SK-N-SH (cell line): Measurements from ENCODE around the gene ATP2B2. TPM values are rescaled to one million over a fixed set of nuclear protein-coding genes. Genes with fewer than 3 reads are reported as not detected.

Source experiments
- CTCF ChIA-PET: fragments of 300-600, 350-600 bp; formaldehyde crosslinking; extraction: SDS; loops from one replicate; lab custom pipeline; 2021; lab: Yijun Ruan, JAX
- POLR2A ChIA-PET: fragments of 350-600 bp; sonication (Branson Sonifier 250); formaldehyde crosslinking; extraction: SDS; loops from one replicate; lab custom pipeline; 2020; ENCODE audit warnings: antibody characterized with exemption, inconsistent platforms; lab: Yijun Ruan, JAX
- DNase-seq: peaks from one replicate; pipeline ENCODE4 v3.0.0; 2012
- H2AFZ ChIP-seq: fragments of 200-600 bp; sonication (generic); 2 replicates; pipeline ENCODE4 v1.8.1; 2016; ENCODE audit warnings: antibody characterized with exemption, mild to moderate bottlenecking, low read depth
- H3F3A ChIP-seq: fragments of 200-600 bp; sonication (generic); replicated peaks from 2 replicates; pipeline ENCODE3; 2016; ENCODE audit warnings: antibody characterized with exemption, mild to moderate bottlenecking; ENCODE audit not compliant: insufficient read depth
- H3K27ac ChIP-seq, 2 experiments: fragments of 200-500 bp in 1 of 2; fragments of 200-600 bp in 1 of 2; sonication (Bioruptor generic) in 1 of 2; sonication (generic), shearing (Covaris generic) in 1 of 2; 2 replicates each; pipeline versions ENCODE4 v1.5.1 to v1.6.1; 2014 to 2016; ENCODE audit warnings: low read depth in 2 of 2, inconsistent platforms in 1 of 2, low read length in 1 of 2, mild to moderate bottlenecking in 1 of 2, mixed read lengths in 1 of 2
- H3K27me3 ChIP-seq: fragments of 200-600 bp; sonication (generic), shearing (Covaris generic); 2 replicates; pipeline ENCODE4 v1.6.1; 2016; ENCODE audit warnings: mixed run types; ENCODE audit not compliant: insufficient read depth
- H3K36me3 ChIP-seq, 2 experiments: fragments of 200-500 bp in 1 of 2; fragments of 200-600 bp in 1 of 2; sonication (Bioruptor generic) in 1 of 2; sonication (generic) in 1 of 2; replicated peaks in 1 of 2; 2 replicates each; pipeline versions ENCODE3 to v1.5.1; 2014 to 2016; ENCODE audit warnings: low read length in 1 of 2, mild to moderate bottlenecking in 1 of 2; ENCODE audit not compliant: insufficient read depth in 2 of 2, control insufficient read depth in 1 of 2
- H3K4me1 ChIP-seq, 2 experiments: fragments of 200-500 bp in 1 of 2; fragments of 200-600 bp in 1 of 2; sonication (Bioruptor generic) in 1 of 2; sonication (generic), shearing (Covaris generic) in 1 of 2; 2 replicates each; pipeline versions ENCODE4 v1.5.1 to v1.6.1; 2014 to 2016; ENCODE audit warnings: low read depth in 1 of 2, low read length in 1 of 2, mixed run types in 1 of 2; ENCODE audit not compliant: insufficient read depth in 2 of 2, control insufficient read depth in 1 of 2
- H3K4me2 ChIP-seq: fragments of 200-600 bp; sonication (generic), shearing (Covaris generic); 2 replicates; pipeline ENCODE4 v1.6.1; 2017; ENCODE audit warnings: mixed run types
- H3K4me3 ChIP-seq, 2 experiments: fragments of 200-500 bp in 1 of 2; fragments of 200-600 bp in 1 of 2; sonication (Bioruptor generic) in 1 of 2; sonication (generic), shearing (Covaris generic) in 1 of 2; 2 replicates each; pipeline versions ENCODE4 v1.5.1 to v1.8.1; 2014 to 2016; ENCODE audit warnings: low read depth in 2 of 2, inconsistent platforms in 1 of 2, low read length in 1 of 2, mild to moderate bottlenecking in 1 of 2, mixed read lengths in 1 of 2, moderate library complexity in 1 of 2
- H3K79me2 ChIP-seq: fragments of 200-600 bp; sonication (generic); 2 replicates; pipeline ENCODE4 v1.8.1; 2017; ENCODE audit warnings: mild to moderate bottlenecking; ENCODE audit not compliant: insufficient read depth
- H3K9ac ChIP-seq: fragments of 200-600 bp; sonication (generic); 2 replicates; pipeline ENCODE4 v1.6.1; 2017; ENCODE audit warnings: mixed run types
- H3K9me2 ChIP-seq: fragments of 200-600 bp; sonication (generic); 2 replicates; pipeline ENCODE4 v1.6.1; 2017; ENCODE audit warnings: mixed run types
- H3K9me3 ChIP-seq: fragments of 200-600 bp; sonication (generic); 2 replicates; pipeline ENCODE4 v1.6.1; 2017; ENCODE audit warnings: mixed run types, mild to moderate bottlenecking, moderate library complexity
- H4K20me1 ChIP-seq: fragments of 200-600 bp; sonication (generic); 2 replicates; pipeline ENCODE4 v1.6.1; 2017; ENCODE audit warnings: mild to moderate bottlenecking, mixed run types; ENCODE audit not compliant: insufficient read depth
- ELF1 ChIP-seq: IDR thresholded peaks from 2 replicates; pipeline ENCODE4 v1.4.0; 2012
- EP300 ChIP-seq, 2 experiments: IDR thresholded peaks; 2 replicates each; pipeline versions ENCODE4 v1.4.0 to v1.6.1; 2012; ENCODE audit warnings: borderline replicate concordance in 1 of 2, low read depth in 1 of 2, low read length in 1 of 2
- EZH2phosphoT487 ChIP-seq: fragments of 200-600 bp; sonication (generic); IDR thresholded peaks from 2 replicates; pipeline ENCODE4 v1.6.1; 2017; ENCODE audit warnings: low read depth, mixed run types, mild to moderate bottlenecking, antibody characterized with exemption, moderate library complexity, borderline replicate concordance
- FOSL2 ChIP-seq: IDR thresholded peaks from 2 replicates; pipeline ENCODE4 v1.4.0; 2012; ENCODE audit warnings: low read depth, mild to moderate bottlenecking, moderate library complexity, borderline replicate concordance
- GABPA ChIP-seq: IDR thresholded peaks from 2 replicates; pipeline ENCODE4 v1.4.0; 2012; ENCODE audit warnings: low read depth, mild to moderate bottlenecking
- GATA2 ChIP-seq: sonication (generic); formaldehyde crosslinking; IDR thresholded peaks from 2 replicates; pipeline ENCODE4 v1.5.0; 2020; ENCODE audit warnings: mild to moderate bottlenecking, missing genetic modification reagents
- JUND ChIP-seq: IDR thresholded peaks from 2 replicates; pipeline ENCODE4 v1.4.0; 2012
- MXI1 ChIP-seq: IDR thresholded peaks from 2 replicates; pipeline ENCODE4 v1.6.1; 2012; ENCODE audit warnings: mild to moderate bottlenecking, low read depth, low read length, improper control_type of control experiment
- NFIC ChIP-seq: IDR thresholded peaks from 2 replicates; pipeline ENCODE4 v1.4.0; 2012; ENCODE audit warnings: borderline replicate concordance
- NRF1 ChIP-seq: IDR thresholded peaks from 2 replicates; pipeline ENCODE4 v1.6.1; 2012; ENCODE audit warnings: low read depth, mild to moderate bottlenecking, low read length
- POLR2AphosphoS5 ChIP-seq: IDR thresholded peaks from 2 replicates; pipeline ENCODE4 v1.6.1; 2012; ENCODE audit warnings: low read depth, low read length
- RCOR1 ChIP-seq: fragments of 150-350 bp; IDR thresholded peaks from 2 replicates; pipeline ENCODE4 v1.6.1; 2017; ENCODE audit warnings: antibody characterized with exemption, low read length
- SMC3 ChIP-seq: IDR thresholded peaks from 2 replicates; pipeline ENCODE4 v1.6.1; 2012; ENCODE audit warnings: low read depth, low read length, improper control_type of control experiment
- TAF1 ChIP-seq: IDR thresholded peaks from 2 replicates; pipeline ENCODE4 v1.6.1; 2012; ENCODE audit warnings: low read depth, mild to moderate bottlenecking, low read length, moderate library complexity, borderline replicate concordance
- TCF12 ChIP-seq: IDR thresholded peaks from 2 replicates; pipeline ENCODE4 v1.4.0; 2012
- YY1 ChIP-seq: IDR thresholded peaks from 2 replicates; pipeline ENCODE4 v1.4.0; 2012; ENCODE audit warnings: low read depth, mild to moderate bottlenecking
- WGBS: methylation state at CpG from one replicate; pipeline ENCODE4 v1.1.6; 2017; ENCODE audit warnings: low lambda C conversion rate; 5-methylcytosine and 5-hydroxymethylcytosine counted together
- polyA plus RNA-seq, 3 experiments: library from polyadenylated mRNA; depleted of rRNA; stranded (reverse); fragments of >200 nt; gene quantifications; 2 replicates each; pipeline ENCODE4 v1.2.3, GENCODE V29; 2012
- TF ChIP-seq, protein P1 (sequence below): IDR thresholded peaks from 2 replicates; pipeline ENCODE4 v1.4.0; 2012; ENCODE audit warnings: low read depth, borderline replicate concordance
- TF ChIP-seq, protein P2 (sequence below): fragments of 200-600 bp; sonication (generic); IDR thresholded peaks from 2 replicates; pipeline ENCODE4 v1.6.1; 2017; ENCODE audit warnings: antibody characterized with exemption, mild to moderate bottlenecking, moderate library complexity
- TF ChIP-seq, protein P3 (sequence below): fragments of 150-350 bp; IDR thresholded peaks from 2 replicates; pipeline ENCODE4 v1.6.1; 2016; ENCODE audit warnings: mild to moderate bottlenecking, low read depth, low read length
- TF ChIP-seq, protein P4 (sequence below): IDR thresholded peaks from 2 replicates; pipeline ENCODE4; 2012

Gene ATP2B2
- polyA plus RNA-seq, 1 of the 3 experiments (the other 2 are of a cell fraction) = 0.15 TPM

DNA sequence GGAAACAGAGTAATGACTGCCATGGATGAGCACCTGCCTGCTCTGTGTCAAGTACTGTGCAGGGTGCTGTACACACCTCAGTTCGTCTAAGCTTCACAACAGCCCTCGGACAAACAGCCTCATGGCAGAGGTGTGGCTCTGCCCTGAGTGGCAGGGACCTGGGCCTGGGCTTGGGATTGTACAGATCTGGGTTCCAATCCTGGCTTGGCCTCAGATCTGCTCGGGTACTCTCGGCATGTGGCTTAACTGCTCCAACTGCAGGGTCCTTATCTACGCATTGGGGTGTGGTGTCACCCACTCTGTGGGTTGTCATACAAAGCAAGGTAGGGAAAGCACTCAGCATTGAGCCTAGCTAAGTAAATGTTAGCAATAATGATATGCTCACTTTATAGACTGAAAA is 137.9 kb downstream of the ATP2B2 start:
- 100% methylated on average over 1 of the region's 5 CpGs for WGBS
- Histone ChIP-seq H3K4me3 (no peak overlapping the region), H3K4me1 (peaks cover 0 to 11% of the 10 kb centered on the region in 2 experiments; a peak in 2 of 4 replicates), H3K79me2 (no peaks in the 10 kb centered on the region), H3K36me3 (no peaks in the 10 kb centered on the region), H3K4me2 (no peak overlapping the region), H2AFZ (no peak overlapping the region), H3K9me3 (no peaks in the 10 kb centered on the region), H3K27ac (no peak overlapping the region), H4K20me1 (no peaks in the 10 kb centered on the region), H3K9me2 (no peaks in the 10 kb centered on the region), H3K9ac (no peak overlapping the region), H3K27me3 (no peaks in the 10 kb centered on the region; the same call in 1 of the 2 replicates), H3F3A (peaks cover 12% of the 10 kb centered on the region)
- POLR2A ChIA-PET = no interaction called here
- no peak for DNase-seq
- TF ChIP-seq ELF1 (no peak), GATA2 (CRISPR knock-in tag) (no peak), TAF1 (no peak), POLR2AphosphoS5 (no peak), YY1 (no peak), RCOR1 (no peak), GABPA (no peak), EZH2phosphoT487 (no peak), MXI1 (no peak), NRF1 (no peak), NFIC (no peak), SMC3 (no peak)
- TF ChIP-seq, protein P1, sequence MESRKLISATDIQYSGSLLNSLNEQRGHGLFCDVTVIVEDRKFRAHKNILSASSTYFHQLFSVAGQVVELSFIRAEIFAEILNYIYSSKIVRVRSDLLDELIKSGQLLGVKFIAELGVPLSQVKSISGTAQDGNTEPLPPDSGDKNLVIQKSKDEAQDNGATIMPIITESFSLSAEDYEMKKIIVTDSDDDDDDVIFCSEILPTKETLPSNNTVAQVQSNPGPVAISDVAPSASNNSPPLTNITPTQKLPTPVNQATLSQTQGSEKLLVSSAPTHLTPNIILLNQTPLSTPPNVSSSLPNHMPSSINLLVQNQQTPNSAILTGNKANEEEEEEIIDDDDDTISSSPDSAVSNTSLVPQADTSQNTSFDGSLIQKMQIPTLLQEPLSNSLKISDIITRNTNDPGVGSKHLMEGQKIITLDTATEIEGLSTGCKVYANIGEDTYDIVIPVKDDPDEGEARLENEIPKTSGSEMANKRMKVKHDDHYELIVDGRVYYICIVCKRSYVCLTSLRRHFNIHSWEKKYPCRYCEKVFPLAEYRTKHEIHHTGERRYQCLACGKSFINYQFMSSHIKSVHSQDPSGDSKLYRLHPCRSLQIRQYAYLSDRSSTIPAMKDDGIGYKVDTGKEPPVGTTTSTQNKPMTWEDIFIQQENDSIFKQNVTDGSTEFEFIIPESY = no peak
- TF ChIP-seq, protein P2, sequence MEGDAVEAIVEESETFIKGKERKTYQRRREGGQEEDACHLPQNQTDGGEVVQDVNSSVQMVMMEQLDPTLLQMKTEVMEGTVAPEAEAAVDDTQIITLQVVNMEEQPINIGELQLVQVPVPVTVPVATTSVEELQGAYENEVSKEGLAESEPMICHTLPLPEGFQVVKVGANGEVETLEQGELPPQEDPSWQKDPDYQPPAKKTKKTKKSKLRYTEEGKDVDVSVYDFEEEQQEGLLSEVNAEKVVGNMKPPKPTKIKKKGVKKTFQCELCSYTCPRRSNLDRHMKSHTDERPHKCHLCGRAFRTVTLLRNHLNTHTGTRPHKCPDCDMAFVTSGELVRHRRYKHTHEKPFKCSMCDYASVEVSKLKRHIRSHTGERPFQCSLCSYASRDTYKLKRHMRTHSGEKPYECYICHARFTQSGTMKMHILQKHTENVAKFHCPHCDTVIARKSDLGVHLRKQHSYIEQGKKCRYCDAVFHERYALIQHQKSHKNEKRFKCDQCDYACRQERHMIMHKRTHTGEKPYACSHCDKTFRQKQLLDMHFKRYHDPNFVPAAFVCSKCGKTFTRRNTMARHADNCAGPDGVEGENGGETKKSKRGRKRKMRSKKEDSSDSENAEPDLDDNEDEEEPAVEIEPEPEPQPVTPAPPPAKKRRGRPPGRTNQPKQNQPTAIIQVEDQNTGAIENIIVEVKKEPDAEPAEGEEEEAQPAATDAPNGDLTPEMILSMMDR = no peak
- CTCF ChIA-PET = interaction anchor here (1.1 to 1.2 kb wide), 3 partner anchors 23 to 578 kb away, joined by 3 to 5 read pairs (median 3); no protein-coding TSS in a partner anchor

DNA sequence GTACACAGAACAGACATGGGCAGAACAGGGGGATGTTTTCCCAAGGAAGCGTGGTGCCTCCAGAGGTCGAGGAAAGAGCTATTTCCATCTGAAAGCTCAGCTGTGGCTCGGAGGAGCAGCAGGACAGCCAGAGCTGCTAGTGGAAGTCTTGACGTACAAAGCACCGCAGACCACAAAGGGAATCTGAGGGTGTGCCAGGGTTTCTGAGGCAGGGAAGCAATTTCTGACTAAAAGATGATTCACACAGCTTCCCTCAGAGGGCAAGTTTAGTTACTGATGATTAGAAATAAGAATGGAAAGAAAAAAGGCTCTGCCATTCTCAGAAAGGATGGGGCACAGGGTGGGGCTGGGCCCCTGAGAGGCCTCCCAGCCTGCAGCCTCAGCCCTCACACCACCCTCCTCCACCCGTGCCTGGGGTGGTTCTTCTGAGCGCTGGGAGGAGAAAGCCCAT is 138.7 kb downstream of the ATP2B2 start:
- POLR2A ChIA-PET = interaction anchor here (0.6 kb wide), 1 partner anchor 22 kb away, joined by 3 read pairs; no protein-coding TSS in a partner anchor
- TF ChIP-seq, protein P3, sequence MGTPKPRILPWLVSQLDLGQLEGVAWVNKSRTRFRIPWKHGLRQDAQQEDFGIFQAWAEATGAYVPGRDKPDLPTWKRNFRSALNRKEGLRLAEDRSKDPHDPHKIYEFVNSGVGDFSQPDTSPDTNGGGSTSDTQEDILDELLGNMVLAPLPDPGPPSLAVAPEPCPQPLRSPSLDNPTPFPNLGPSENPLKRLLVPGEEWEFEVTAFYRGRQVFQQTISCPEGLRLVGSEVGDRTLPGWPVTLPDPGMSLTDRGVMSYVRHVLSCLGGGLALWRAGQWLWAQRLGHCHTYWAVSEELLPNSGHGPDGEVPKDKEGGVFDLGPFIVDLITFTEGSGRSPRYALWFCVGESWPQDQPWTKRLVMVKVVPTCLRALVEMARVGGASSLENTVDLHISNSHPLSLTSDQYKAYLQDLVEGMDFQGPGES = no peak
- TF ChIP-seq POLR2AphosphoS5 (no peak), RCOR1 (no peak), TCF12 (peak; percentile 61), JUND (peak; percentile 39; the same call in 1 of the 2 replicates), NFIC (peak; percentile 49; the same call in 1 of the 2 replicates), FOSL2 (peak; percentile 68), EP300 (IDR thresholded peaks at IDR 0.05; ENCODE audit: borderline replicate concordance in 1 of 2, low read depth in 1 of 2, low read length in 1 of 2) (0 out of 4 replicates have a peak, but pooled peaks of 1 of the 2 experiments have one; percentile 17)
- TF ChIP-seq, protein P4, sequence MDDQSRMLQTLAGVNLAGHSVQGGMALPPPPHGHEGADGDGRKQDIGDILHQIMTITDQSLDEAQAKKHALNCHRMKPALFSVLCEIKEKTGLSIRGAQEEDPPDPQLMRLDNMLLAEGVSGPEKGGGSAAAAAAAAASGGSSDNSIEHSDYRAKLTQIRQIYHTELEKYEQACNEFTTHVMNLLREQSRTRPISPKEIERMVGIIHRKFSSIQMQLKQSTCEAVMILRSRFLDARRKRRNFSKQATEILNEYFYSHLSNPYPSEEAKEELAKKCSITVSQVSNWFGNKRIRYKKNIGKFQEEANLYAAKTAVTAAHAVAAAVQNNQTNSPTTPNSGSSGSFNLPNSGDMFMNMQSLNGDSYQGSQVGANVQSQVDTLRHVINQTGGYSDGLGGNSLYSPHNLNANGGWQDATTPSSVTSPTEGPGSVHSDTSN = 0 out of 2 replicates have a peak, but pooled peaks have one; percentile 16
- TF ChIP-seq, all 33 proteins: peak for 6
- Histone ChIP-seq H3K4me3 (no peak overlapping the region), H3K27ac (peak overlapping the region in 1 of 2 experiments; percentile 48; a peak in 1 of 4 replicates), H3K9me3 (no peaks in the 10 kb centered on the region), H3K9ac (no peak overlapping the region), H4K20me1 (no peaks in the 10 kb centered on the region), H3K79me2 (no peaks in the 10 kb centered on the region), H3K27me3 (no peaks in the 10 kb centered on the region; the same call in 1 of the 2 replicates), H3K36me3 (no peaks in the 10 kb centered on the region), H3K9me2 (no peaks in the 10 kb centered on the region), H3F3A (peaks cover 12% of the 10 kb centered on the region), H3K4me2 (peak overlapping the region; percentile 52; the same call in 1 of the 2 replicates), H3K4me1 (peaks cover 0 to 11% of the 10 kb centered on the region in 2 experiments; a peak in 2 of 4 replicates), H2AFZ (no peak overlapping the region)
- DNase-seq = no peak
- WGBS = 30% methylated on average over 7 of the region's 7 CpGs
- CTCF ChIA-PET = interaction anchor here (0.9 to 1.2 kb wide), 4 partner anchors 22 to 579 kb away, joined by 3 to 5 read pairs (median 3); no protein-coding TSS in a partner anchor
